Measurements from ENCODE around the gene RPH3AL. TPM values are rescaled to one million over a fixed set of nuclear protein-coding genes. Genes with fewer than 3 reads are reported as not detected.
A peak's percentile ranks its signal among the peaks of the same experiment; 100 is the strongest.

Gene RPH3AL
- total RNA-seq, 1 experiment from 2014 or later: 24.9 TPM

DNA sequence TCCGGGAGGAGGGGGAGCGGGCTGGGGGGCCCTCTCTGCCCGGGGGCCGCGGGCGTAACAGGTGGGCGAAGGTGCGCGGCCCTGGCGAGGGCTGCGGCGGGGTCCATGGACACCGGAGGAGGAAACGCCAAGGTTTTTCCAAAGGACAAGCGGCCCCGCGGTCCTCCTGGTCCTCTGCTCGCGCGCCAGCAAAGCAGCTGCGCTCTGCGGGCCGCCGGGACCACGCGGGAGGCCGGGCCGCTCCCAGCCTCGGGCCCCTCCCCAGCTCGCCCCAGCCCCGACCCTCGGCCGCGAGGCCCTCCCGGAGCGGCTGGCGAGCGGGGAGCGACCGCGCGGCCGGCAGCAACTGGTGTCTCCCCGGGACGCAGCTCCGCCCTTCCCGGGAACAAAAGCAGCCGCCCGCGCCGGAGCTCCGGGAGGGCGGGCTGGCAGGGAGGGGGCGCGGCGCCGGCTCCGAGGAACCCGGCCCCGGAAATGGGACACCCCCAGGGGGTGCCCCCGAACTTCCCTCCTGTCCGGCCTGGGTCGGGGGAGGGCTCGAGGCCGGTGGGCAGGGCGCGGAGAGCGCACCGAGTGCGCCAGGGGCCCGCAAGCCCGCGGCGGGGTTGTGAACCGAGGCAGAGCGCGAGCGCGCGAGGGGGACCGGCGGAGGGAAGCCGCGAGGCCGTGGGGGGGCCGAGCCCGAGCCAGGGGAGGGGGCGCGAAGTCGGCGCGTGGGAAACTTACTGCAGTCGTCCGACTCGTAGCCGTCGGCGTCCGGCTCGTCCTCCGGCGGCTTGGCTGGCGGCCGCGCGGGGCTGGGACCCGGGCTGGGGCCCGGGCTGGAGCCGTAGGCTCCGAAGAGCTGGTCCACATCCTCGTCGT lies 172.0 kb downstream of the RPH3AL start:
- Histone ChIP-seq H3K36me3 (ENCODE audit: low read depth, low read length) (no peaks in the 10 kb centered on the region), H3K9ac (ENCODE audit: low read length) (no peak overlapping the region), H3K9me2 (replicated peaks; ENCODE audit: low read length) (no peaks in the 10 kb centered on the region), H3K27me3 (ENCODE audit: low read length) (peaks cover 10% of the 10 kb centered on the region), H3K4me3 (ENCODE audit: low read length) (no peak overlapping the region), H3F3A (ENCODE audit: low read length, unreplicated experiment) (no peaks in the 10 kb centered on the region), H3K4me2 (ENCODE audit: low read length) (peak overlapping the region; percentile 26; the same call in 1 of the 2 replicates), H3K79me2 (ENCODE audit: low read length) (no peaks in the 10 kb centered on the region), H2AFZ (ENCODE audit: low read length) (no peak overlapping the region), H4K20me1 (ENCODE audit: low read length) (no peaks in the 10 kb centered on the region), H3K9me3 (ENCODE audit: low read length) (no peaks in the 10 kb centered on the region), H3K4me1 (ENCODE audit: insufficient read depth, low read length) (no peaks in the 10 kb centered on the region), H3K27ac (ENCODE audit: low read length) (no peak overlapping the region)
- POLR2A ChIA-PET (ENCODE audit: unreplicated experiment): no interaction called here
- CTCF ChIA-PET: no interaction called here
- no TSS peak for BruUV-seq (replicated peaks)
- DNase-seq (no peak), ATAC-seq (no peak)
- intact Hi-C loops (cut with micrococcal nuclease): no loop called here
- TF ChIP-seq, protein P1, sequence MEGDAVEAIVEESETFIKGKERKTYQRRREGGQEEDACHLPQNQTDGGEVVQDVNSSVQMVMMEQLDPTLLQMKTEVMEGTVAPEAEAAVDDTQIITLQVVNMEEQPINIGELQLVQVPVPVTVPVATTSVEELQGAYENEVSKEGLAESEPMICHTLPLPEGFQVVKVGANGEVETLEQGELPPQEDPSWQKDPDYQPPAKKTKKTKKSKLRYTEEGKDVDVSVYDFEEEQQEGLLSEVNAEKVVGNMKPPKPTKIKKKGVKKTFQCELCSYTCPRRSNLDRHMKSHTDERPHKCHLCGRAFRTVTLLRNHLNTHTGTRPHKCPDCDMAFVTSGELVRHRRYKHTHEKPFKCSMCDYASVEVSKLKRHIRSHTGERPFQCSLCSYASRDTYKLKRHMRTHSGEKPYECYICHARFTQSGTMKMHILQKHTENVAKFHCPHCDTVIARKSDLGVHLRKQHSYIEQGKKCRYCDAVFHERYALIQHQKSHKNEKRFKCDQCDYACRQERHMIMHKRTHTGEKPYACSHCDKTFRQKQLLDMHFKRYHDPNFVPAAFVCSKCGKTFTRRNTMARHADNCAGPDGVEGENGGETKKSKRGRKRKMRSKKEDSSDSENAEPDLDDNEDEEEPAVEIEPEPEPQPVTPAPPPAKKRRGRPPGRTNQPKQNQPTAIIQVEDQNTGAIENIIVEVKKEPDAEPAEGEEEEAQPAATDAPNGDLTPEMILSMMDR (conservative IDR thresholded peaks at IDR 0.05; ENCODE audit: low read depth, low read length): no peak
- no peak for TF ChIP-seq EZH2 (IDR thresholded peaks at IDR 0.05; ENCODE audit: low read length, unreplicated experiment)
- no peak for TF ChIP-seq EZH2phosphoT487 (IDR thresholded peaks at IDR 0.05; ENCODE audit: borderline replicate concordance, low read length)

DNA sequence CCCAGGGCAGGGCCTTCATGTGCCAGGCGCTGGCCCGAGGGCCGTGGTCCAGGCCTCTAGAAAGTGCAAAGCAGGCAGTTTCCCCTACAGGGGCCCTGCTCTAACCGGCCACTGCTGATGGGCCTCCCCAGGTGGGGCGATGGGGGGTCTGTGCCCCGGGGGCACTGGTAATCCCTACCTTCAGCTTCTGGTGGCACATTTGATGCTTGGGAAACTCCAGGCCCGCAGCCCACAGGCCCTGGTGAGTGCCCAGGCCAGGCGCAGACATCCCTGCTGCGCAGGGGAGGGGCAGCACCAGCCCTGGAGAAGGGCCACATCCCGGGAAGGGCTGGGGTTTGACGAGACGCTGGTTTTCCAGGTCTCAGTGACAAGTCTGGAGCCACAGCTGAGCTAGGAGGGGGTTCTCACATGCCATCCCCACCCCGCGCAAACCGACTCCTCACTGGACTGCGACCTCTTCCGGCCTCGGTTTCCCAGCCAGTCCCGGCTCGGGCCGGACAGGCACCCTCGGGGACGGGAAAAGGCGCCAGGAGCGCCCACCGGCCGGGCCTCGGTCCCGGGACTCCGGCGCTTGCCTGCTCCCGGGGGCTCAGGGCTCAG lies 172.7 kb downstream of the RPH3AL start:
- Histone ChIP-seq H3K79me2 (ENCODE audit: low read length) (no peaks in the 10 kb centered on the region), H2AFZ (ENCODE audit: low read length) (no peak overlapping the region), H3K27me3 (ENCODE audit: low read length) (peaks cover 10% of the 10 kb centered on the region), H3K27ac (ENCODE audit: low read length) (no peak overlapping the region), H4K20me1 (ENCODE audit: low read length) (no peaks in the 10 kb centered on the region), H3K4me2 (ENCODE audit: low read length) (no peak overlapping the region), H3K4me3 (ENCODE audit: low read length) (no peak overlapping the region), H3K9me2 (replicated peaks; ENCODE audit: low read length) (no peaks in the 10 kb centered on the region), H3K4me1 (ENCODE audit: insufficient read depth, low read length) (no peaks in the 10 kb centered on the region), H3K9me3 (ENCODE audit: low read length) (no peaks in the 10 kb centered on the region), H3K9ac (ENCODE audit: low read length) (no peak overlapping the region), H3K36me3 (ENCODE audit: low read depth, low read length) (no peaks in the 10 kb centered on the region), H3F3A (ENCODE audit: low read length, unreplicated experiment) (no peaks in the 10 kb centered on the region)
- DNase-seq: no peak
- POLR2A ChIA-PET (ENCODE audit: unreplicated experiment): no interaction called here
- no TSS peak for BruUV-seq (replicated peaks)
- intact Hi-C loops (cut with micrococcal nuclease): no loop called here
- no peak for ATAC-seq
- TF ChIP-seq EZH2 (IDR thresholded peaks at IDR 0.05; ENCODE audit: low read length, unreplicated experiment) (no peak), EZH2phosphoT487 (IDR thresholded peaks at IDR 0.05; ENCODE audit: borderline replicate concordance, low read length) (no peak)
- TF ChIP-seq, protein P1 (conservative IDR thresholded peaks at IDR 0.05; ENCODE audit: low read depth, low read length): no peak
- CTCF ChIA-PET: no interaction called here

DNA sequence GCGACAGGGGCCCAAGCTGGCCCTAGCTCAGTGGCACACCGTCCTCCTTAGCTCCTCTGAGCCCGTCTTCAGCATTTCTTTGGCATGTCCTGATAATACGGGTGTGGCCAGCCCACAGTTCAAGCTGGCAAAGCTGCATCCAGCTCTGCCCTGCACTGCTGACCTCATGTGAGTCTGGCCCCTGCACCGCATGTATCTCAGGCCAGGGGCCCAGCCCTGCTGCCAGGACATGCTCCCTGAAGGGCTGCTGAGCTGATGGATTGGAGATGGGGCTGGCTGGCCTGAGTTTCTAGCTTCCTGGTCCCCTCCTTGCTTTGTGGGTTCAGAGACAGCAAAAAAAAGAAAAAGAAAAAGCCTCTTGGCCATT lies 173.6 kb downstream of the RPH3AL start:
- no peak for ATAC-seq
- no peaks in the 10 kb centered on the region for H3K9me2 ChIP-seq (replicated peaks; ENCODE audit: low read length)
- BruUV-seq (replicated peaks): no TSS peak
- H3K4me1 ChIP-seq (ENCODE audit: insufficient read depth, low read length): no peaks in the 10 kb centered on the region
- intact Hi-C loops (cut with micrococcal nuclease): no loop called here
- H3K4me3 ChIP-seq (ENCODE audit: low read length): no peak overlapping the region
- H3K9me3 ChIP-seq (ENCODE audit: low read length): no peaks in the 10 kb centered on the region
- no peaks in the 10 kb centered on the region for H3K36me3 ChIP-seq (ENCODE audit: low read depth, low read length)
- no peak overlapping the region for H3K27ac ChIP-seq (ENCODE audit: low read length)
- H4K20me1 ChIP-seq (ENCODE audit: low read length): no peaks in the 10 kb centered on the region
- no peak overlapping the region for H3K4me2 ChIP-seq (ENCODE audit: low read length)
- H3K79me2 ChIP-seq (ENCODE audit: low read length): no peaks in the 10 kb centered on the region
- no peak for DNase-seq
- POLR2A ChIA-PET (ENCODE audit: unreplicated experiment): no interaction called here
- no peak overlapping the region for H3K9ac ChIP-seq (ENCODE audit: low read length)
- no peak overlapping the region for H2AFZ ChIP-seq (ENCODE audit: low read length)
- H3K27me3 ChIP-seq (ENCODE audit: low read length): peaks cover 10% of the 10 kb centered on the region
- CTCF ChIA-PET: no interaction called here
- TF ChIP-seq EZH2 (IDR thresholded peaks at IDR 0.05; ENCODE audit: low read length, unreplicated experiment): no peak
- no peak for TF ChIP-seq EZH2phosphoT487 (IDR thresholded peaks at IDR 0.05; ENCODE audit: borderline replicate concordance, low read length)
- TF ChIP-seq, protein P1 (conservative IDR thresholded peaks at IDR 0.05; ENCODE audit: low read depth, low read length): no peak
- H3F3A ChIP-seq (ENCODE audit: low read length, unreplicated experiment): no peaks in the 10 kb centered on the region

All from PC-3 (cell line).